ENCODE measurements around the gene CREB3L2.

The CREB3L2 gene

DNA sequence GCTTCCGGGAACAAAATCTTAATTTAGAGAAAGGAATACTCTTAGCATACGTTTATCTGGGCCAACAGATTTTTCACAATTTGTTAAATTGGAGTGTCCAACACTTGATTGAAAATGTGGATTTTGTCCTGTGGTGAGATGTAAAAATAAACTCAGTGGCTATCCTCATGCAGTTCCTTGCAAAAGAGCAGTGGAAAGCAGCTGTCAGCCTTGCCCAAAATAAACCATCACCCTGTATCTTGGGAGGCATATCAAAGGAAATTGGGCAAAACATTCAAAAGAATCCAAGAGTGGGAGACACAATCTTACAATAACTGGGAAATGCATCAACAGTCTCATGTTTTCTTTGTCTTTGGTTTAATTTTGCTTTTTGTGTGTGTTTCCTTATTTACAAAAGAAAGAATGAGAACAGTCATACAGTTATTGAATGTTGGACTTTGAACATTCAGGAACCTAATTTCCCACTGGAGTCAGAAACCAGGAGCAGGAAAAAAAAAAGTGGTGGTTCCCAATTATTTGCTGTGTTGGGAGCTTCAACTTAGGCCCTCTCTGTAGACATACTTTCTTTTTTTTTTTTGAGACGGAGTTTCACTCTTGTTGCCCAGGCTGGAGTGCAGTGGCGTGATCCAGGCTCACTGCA is 110.8 kb downstream of the CREB3L2 start:
- TF ChIP-seq, protein P1, sequence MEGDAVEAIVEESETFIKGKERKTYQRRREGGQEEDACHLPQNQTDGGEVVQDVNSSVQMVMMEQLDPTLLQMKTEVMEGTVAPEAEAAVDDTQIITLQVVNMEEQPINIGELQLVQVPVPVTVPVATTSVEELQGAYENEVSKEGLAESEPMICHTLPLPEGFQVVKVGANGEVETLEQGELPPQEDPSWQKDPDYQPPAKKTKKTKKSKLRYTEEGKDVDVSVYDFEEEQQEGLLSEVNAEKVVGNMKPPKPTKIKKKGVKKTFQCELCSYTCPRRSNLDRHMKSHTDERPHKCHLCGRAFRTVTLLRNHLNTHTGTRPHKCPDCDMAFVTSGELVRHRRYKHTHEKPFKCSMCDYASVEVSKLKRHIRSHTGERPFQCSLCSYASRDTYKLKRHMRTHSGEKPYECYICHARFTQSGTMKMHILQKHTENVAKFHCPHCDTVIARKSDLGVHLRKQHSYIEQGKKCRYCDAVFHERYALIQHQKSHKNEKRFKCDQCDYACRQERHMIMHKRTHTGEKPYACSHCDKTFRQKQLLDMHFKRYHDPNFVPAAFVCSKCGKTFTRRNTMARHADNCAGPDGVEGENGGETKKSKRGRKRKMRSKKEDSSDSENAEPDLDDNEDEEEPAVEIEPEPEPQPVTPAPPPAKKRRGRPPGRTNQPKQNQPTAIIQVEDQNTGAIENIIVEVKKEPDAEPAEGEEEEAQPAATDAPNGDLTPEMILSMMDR (IDR thresholded peaks at IDR 0.05; ENCODE audit: low read depth, low read length): no peak

DNA sequence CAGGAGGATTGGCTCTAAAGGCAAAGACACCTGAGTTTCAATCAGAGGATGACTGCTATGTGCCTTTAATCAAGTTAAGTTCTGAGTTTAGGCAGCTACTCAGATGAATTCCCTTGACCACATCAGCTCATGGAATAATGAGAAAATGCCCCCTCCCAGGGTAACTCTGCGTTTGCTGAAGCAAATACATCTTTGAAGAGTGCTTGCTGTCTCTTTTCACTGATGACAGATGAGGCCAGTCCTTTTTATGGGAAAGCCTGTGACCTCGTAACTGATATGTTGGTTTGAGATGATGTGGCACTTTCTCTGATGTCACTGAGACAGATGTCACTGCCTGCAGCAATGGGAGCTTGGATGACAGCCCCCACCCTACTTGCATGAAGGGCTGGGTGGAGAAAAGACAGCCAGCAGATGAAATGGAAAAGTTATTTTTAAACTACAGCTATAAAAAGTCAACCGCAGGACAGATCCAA is 111.4 kb downstream of the CREB3L2 start:
- TF ChIP-seq, protein P1 (IDR thresholded peaks at IDR 0.05; ENCODE audit: low read depth, low read length): no peak
- no peak overlapping the region for H3K4me3 ChIP-seq (ENCODE audit: low read depth, low read length)

More for the DNA sequence above, 110.8 kb downstream of the CREB3L2 start:
- no peak overlapping the region for H3K4me3 ChIP-seq (ENCODE audit: low read depth, low read length)

GRCh38 chr7:137888241-137888640 is 113.6 kb downstream of the CREB3L2 start:
- no peak overlapping the region for H3K4me3 ChIP-seq (ENCODE audit: low read depth, low read length)
- TF ChIP-seq, protein P1 (IDR thresholded peaks at IDR 0.05; ENCODE audit: low read depth, low read length): no peak

- TF ChIP-seq, protein P1 (IDR thresholded peaks at IDR 0.05; ENCODE audit: low read depth, low read length): no peak
Observed at GRCh38 chr7:137886746-137887145, 115.1 kb downstream of the CREB3L2 start.

GRCh38 chr7:137886281-137886680 is 115.6 kb downstream of the CREB3L2 start:
- H3K4me3 ChIP-seq (ENCODE audit: low read depth, low read length): no peak overlapping the region
- TF ChIP-seq, protein P1 (IDR thresholded peaks at IDR 0.05; ENCODE audit: low read depth, low read length): no peak

More at GRCh38 chr7:137886746-137887145, 115.1 kb downstream of the CREB3L2 start:
- no peak overlapping the region for H3K4me3 ChIP-seq (ENCODE audit: low read depth, low read length)

DNA sequence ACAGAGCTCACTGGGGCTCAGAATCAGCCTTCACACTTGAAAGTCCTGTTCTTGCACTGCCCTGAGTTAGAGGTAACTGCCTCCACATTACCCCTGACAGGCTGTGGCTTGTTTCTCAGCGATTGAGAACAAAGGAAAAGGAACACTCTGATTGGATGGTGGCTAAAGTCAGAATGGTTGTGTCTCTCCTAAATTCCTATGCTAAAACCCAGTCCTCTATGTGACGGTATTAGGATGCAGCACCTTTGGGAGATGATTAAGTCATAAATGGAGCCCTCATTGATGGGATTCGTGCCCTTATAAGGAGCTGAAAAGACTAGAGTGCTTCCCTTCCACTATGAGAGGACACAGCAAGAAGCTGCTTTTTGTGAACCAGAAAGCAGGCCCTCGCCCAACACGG is 116.2 kb downstream of the CREB3L2 start:
- no peak overlapping the region for H3K4me3 ChIP-seq (ENCODE audit: low read depth, low read length)
- TF ChIP-seq, protein P1 (IDR thresholded peaks at IDR 0.05; ENCODE audit: low read depth, low read length): no peak

DNA sequence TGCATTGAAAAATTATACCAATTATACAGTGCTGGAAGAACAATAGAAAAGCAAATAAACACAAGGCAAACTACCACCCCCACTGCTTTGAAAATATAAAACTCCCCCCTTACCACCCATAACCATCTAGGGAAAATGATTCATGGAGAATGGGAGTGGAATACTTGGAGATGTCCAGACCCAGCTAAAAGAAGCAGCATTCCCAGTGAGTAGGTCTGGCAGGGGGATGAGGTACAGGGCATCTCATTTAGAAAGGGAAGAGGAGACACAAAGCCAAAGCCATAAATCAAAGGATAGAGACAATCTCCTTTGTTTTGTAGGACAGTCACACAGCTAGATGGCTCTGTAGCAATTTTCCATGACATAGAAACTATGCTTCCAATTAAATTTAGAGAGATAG is 119.1 kb downstream of the CREB3L2 start:
- H3K4me3 ChIP-seq (ENCODE audit: low read depth, low read length): no peak overlapping the region
- TF ChIP-seq, protein P1 (IDR thresholded peaks at IDR 0.05; ENCODE audit: low read depth, low read length): no peak
